SH-SY5Y (cell line): ENCODE measurements around the gene HTR2A.

ENCODE experiments used
- GATA2 ChIP-seq: IDR thresholded peaks from 2 replicates; pipeline ENCODE4 v1.6.1; 2011; ENCODE audit warnings: mild to moderate bottlenecking, low read depth, low read length
- GATA3 ChIP-seq: IDR thresholded peaks from 2 replicates; pipeline ENCODE4 v1.6.1; 2011; ENCODE audit warnings: low read depth, mild to moderate bottlenecking, low read length, moderate library complexity

DNA sequence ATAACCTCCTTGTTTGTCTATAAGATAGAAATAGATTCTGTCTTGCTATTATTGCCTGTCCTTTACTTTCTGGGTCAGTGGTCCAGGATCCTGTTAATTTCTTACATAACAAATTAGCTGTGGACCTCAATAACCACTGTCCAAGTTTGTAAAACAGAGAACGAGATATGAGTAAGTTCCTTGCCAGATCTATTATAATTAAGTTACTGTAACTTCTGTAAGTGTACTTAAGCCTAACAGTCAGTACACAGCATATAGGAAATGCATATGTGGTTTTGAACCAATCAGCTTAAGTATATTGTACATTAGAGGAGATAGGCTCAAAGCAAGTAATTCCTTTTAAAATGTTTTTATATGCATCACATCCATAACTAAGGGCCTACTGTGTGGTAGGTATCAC is 34.9 kb downstream of the HTR2A start:
- TF ChIP-seq GATA3 (no peak), GATA2 (no peak)
